ENCODE measurements around the gene CCDC57. TPM values are rescaled to one million over a fixed set of nuclear protein-coding genes. Genes with fewer than 3 reads are reported as not detected.

Gene CCDC57
- total RNA-seq, 2 donors from 2014 or later: 11.9 to 17.2 TPM

DNA sequence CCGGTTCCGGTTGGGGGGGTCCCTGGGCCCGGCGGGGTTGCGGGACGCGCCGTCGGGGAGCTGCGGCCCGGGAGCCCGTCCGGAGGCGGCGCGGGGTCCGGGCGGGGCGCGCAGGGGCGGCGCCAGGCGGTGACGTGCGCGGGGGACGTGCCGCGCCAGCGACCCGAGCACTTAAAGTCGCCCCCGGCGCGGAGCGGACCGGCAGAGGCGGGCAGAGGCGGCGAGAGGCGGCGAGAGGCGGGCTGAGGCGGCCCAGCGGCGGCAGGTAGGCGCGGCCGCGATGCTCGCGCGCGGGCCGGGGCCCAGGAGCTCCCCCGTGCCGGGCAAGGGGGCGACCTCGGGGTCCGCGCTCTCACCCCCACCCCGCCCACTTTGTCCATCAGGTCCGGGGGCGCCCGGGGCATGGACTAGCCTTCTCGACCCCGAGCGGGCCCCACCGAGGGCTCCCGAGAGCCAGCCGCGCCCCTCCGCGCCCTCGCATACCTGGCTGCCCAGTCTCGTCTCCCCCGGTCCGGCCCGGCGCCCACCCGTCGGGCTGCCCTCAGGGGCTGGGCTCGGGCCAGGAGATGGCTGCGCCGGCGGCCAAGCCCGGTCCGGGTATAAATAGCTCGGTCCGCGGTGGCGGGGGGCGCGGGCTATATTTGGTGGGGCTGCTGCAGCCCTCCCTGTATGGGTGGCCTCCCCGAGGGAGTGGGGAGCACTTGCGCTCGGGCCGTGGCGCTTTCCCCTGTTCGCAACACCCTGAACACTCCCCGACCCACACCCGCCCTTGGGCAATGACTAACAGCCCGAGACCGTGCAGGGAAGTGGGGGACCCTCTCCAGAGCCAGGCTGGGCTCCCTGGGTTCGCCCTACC lies 16.4 kb upstream of the CCDC57 start, which contains the start of gene SLC16A3:
Gene SLC16A3 (plus strand): TSS at position 201 of the 856 bp plus-strand sequence. CDS start 6,967 bp downstream, outside the sequence.
- ATAC-seq (peak; percentile 7 to 19), DNase-seq (peak; percentile 76)
- intact Hi-C loops (cut with DNase I): no loop called here

- intact Hi-C loops (cut with DNase I): no loop called here
- ATAC-seq (peak in 1 of 2 donors; percentile 7), DNase-seq (peak; percentile 66)
These were observed 15.7 kb upstream of the CCDC57 start for GRCh38 chr17:82228278-82228841.

- intact Hi-C loops (cut with DNase I): no loop called here
- ATAC-seq: no peak
- DNase-seq: peak; percentile 21
These were observed 15.1 kb upstream of the CCDC57 start for GRCh38 chr17:82227629-82228277.

DNA sequence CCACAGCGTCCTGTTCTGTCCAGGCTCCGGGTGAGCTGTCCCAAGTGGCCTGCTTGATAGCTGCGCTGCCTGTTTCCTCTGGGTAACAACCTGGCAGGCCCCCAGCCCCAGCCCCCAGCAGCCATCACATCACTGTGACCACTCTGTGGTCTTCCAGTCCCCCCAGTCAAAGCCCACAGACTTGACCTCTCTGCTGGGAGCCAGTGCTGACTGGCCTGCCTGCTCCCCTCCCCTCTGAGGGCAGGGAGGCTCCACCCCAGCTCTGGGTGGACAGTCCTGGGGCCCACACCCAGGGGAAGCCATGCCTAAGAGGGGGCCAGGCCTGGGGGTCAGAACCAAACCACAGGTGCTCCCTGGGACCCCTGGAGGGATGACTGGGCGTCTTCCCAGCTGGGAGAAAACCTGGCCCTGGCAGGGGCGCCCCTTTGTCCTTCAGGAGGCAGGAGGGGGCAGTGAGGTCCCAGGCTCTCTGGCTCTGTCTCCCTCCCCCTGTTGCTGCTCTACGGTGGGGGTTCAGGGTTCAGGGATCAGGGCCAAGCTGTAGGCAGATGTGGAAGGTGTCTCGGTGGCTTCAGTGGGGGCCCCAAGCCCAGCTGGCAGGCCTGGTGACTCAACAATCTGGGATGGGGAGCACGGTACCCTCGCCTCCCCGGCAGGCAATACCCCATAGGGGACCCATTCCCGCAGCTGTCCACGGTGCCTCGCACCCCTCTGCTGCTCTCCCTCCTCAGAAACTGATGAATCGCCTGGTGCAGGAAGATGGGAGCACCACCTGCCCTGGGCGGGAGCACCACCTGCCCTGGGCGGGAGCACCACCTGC lies 14.4 kb upstream of the CCDC57 start:
- DNase-seq (peak; percentile 22), ATAC-seq (no peak)
- intact Hi-C loops (cut with DNase I): no loop called here

DNA sequence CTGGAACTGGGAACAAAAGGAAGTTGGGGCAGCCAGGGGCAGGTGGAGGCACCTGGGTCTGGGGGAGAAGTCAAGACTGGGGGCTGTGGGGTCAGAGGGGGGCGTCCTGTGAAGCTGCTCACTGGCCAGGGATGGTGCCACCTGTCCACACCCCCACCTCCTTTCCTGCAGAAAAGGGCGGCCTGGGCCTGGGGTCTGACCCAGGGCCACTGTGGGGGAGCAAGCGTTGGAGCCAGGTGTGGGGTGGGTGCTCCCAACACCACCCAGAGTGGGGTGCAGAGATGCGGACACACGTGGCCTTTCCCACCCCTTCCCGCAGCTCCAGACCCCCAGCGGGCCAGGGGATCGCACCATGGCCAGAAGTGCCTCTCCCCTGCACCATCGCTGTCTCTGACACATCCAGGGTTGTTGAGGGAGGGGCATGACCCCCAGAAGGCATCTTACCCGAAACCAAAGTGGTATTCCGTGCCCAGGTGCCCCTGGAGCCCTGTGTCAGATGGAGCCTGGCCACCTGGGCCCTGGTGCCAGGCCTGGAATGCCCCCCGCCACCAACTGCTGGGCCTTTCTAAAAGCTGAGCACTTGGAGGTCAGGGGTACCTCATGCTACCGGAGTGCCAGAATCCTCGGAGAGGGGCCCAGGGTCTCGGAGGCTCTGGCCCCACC lies 13.6 kb upstream of the CCDC57 start:
- intact Hi-C loops (cut with DNase I): no loop called here
- no peak for ATAC-seq
- peak; percentile 21 for DNase-seq

GRCh38 chr17:82225368-82226029 lies 12.9 kb upstream of the CCDC57 start:
- ATAC-seq: no peak
- intact Hi-C loops (cut with DNase I): no loop called here
- peak; percentile 22 for DNase-seq

- ATAC-seq (no peak), DNase-seq (no peak)
- intact Hi-C loops (cut with DNase I): no loop called here
These were observed 12.0 kb upstream of the CCDC57 start for GRCh38 chr17:82224666-82225065.

GRCh38 chr17:82223517-82223916 lies 10.9 kb upstream of the CCDC57 start:
- no peak for ATAC-seq
- intact Hi-C loops (cut with DNase I): no loop called here
- DNase-seq: no peak

- intact Hi-C loops (cut with DNase I): no loop called here
- no peak for ATAC-seq
- no peak for DNase-seq
These were observed 10.2 kb upstream of the CCDC57 start for GRCh38 chr17:82222816-82223215.

DNA sequence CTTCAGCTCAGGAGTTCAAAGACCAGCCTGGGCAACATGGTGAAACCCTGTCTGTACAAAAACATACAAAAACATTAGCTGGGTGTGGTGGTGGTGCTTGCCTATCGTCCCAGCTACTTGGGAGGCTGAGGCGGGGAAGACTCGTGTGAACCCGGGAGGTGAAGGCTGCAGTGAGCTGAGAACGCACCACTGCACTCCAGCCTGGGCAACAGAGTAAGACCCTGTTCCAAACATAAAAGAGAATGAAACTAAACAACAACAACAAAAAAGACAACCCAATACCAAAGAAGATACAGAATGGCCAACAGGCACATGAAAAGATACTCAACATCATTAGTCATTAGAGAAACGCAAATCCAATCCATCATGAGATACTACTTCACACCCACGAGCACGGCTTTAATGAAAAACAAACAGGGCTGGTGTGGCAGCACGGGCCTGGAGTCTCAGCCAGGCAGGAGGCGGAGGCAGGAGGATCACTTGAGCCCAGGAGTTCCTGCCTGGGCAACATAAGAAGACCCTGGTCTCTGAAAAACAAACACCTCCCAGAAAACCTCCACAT lies 8.8 kb upstream of the CCDC57 start:
- intact Hi-C loops (cut with DNase I): no loop called here
- DNase-seq (no peak), ATAC-seq (no peak)

DNA sequence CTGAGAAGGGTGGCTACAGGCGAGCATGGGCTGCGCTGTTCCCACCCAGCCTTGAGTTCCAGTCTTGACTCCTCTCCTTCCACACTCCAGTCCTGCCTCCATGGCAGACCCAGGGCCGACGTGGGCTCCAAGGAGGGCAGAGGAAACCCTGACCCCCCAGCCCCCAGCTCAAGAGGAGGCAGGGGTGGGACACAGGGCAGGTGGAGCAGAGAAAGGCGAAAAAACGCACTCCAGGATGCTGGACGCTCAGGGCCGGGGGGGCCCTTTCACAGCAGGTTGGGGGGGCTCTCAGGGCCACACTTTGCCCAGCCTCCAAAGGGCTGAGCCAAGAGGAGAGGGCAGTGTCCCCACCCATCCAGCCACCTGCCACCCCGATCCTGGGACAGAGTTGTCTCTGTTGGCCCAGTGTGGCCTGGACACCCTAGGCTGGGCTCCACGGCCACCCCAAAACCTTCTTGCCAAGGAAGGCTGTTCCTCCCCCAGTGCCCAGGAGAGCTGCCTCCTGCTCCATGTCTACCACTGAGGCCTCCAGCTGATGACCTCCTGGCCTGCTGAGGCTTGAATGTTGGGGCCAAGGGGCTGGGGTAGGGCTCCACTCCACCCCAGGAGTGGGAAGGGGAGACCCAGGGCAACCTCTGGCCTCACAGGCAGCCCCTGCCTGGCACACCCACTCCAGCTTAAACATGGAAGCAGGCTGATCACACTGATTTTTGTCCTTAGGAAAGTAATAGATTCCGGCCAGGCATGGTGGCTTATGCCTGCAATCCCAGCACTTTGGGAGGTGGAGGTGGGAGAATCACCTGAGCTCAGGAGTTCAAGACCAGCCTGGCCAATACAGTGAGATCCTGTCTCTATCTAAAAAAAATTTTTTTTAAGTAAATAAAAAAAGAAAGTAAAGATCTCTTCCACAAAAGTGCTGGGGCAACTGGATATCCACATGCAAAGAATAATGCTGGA lies 7.4 kb upstream of the CCDC57 start:
- intact Hi-C loops (cut with DNase I): no loop called here
- ATAC-seq (no peak), DNase-seq (no peak)

DNA sequence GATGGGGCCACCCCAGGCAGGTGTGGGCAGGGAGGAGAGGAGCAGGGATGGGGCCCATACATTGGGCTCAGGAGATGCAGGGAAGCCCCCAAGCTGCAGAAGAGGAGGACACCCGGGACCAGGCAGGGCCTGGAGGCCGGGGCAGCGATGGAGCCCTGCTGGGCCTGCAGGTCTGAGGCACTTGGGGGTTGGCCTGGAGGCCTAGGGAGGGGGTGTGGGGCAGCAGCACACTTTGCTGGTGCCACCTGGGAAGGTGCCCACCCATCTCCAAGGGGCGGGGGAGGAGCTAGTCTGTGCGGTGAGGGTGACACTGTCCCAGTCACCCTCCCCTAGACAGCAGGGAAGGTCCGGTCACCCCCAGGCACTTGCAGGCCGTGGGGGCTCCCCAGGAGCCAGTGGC lies 6.4 kb upstream of the CCDC57 start:
- DNase-seq (no peak), ATAC-seq (no peak)
- intact Hi-C loops (cut with DNase I): no loop called here

- ATAC-seq (no peak), DNase-seq (no peak)
- intact Hi-C loops (cut with DNase I): no loop called here
These were observed 5.9 kb upstream of the CCDC57 start for GRCh38 chr17:82218349-82219075.

DNA sequence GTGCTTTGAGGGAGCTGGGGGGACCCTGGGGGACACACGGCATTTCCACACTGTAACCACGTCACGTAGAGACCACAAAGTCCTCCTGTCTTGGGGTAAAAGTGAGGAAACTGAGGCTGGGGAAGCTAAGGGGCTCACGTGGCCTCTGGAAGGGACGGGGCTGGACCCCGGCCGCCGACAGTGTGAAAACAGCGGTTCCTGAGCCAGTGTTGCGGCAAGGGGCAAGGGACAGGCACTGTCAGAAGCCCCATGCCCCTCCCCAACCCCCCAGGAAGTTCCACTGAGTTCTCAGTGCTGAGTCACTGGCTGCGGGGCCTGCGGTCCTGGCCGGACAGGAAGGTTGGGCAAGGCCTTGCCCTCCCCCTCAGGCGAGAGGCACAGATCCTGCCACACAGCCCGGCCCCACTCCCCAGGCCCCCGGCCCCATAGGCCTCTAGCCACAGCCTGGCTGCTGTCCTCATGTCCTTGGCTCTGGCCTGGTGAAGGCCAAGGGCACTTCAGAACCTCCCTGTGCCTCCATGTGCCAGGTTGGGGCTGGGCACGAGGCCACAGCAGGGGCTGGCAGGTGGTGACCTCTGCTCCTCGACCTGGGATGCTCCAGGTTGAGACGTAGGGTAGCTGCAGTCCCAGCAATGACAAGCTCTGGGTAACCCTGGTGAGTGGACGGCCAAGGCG lies 5.0 kb upstream of the CCDC57 start:
- DNase-seq (peak; percentile 72), ATAC-seq (peak; percentile 16 to 47)
- intact Hi-C loops (cut with DNase I): no loop called here

- DNase-seq (no peak), ATAC-seq (peak in 1 of 2 donors; percentile 0)
- intact Hi-C loops (cut with DNase I): no loop called here
These were observed 4.5 kb upstream of the CCDC57 start for GRCh38 chr17:82217120-82217529.
